Lung microvascular endothelial cell (primary cell): Measurements from ENCODE around the gene NECTIN2. TPM values are rescaled to one million over a fixed set of nuclear protein-coding genes. Genes with fewer than 3 reads are reported as not detected.
"Not testable (repeated sequence)": the region's sequence is repeated elsewhere in the genome, so short reads cannot be mapped to it uniquely, and the experiment has no call there.

ENCODE experiments used
- DNase-seq, 2 donors: peaks; one replicate each; pipeline versions ENCODE4 v3.0.0 to v3.0.0-alpha.2; 2010; ENCODE audit warnings: low read depth in 2 of 2
- total RNA-seq: library from RNA; depleted of rRNA; stranded (reverse); fragments of >200 nt; gene quantifications from 2 replicates; pipeline ENCODE4 v1.2.1, GENCODE V29; 2014

Gene NECTIN2
- total RNA-seq, 1 donor from 2014 or later: 118 TPM

- peak; percentile 43 to 57 for DNase-seq
Observed at GRCh38 chr19:44850641-44851109, 4.6 kb downstream of the NECTIN2 start.

GRCh38 chr19:44851427-44851826 is 5.3 kb downstream of the NECTIN2 start:
- peak in 1 of 2 donors; percentile 70 for DNase-seq

DNA sequence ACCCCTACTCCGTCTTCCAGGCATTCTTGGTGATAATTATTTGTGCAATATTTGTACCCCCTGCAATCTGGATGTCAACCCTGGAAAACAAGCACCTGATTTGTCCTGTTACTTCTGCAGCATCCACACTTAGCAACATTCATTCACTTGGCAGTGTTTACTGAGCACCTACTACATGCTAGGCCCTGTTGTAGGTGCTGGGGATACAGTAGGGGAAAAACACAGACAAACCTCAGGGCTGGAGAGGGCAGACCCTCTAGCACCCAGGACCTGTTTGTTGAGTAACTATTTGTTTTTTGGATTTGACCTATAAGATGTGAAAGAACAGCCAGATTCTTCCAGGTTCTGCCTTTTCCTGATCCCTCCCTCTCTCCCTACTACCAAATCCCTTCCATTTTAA is 9.5 kb downstream of the NECTIN2 start:
- DNase-seq: no peak

DNA sequence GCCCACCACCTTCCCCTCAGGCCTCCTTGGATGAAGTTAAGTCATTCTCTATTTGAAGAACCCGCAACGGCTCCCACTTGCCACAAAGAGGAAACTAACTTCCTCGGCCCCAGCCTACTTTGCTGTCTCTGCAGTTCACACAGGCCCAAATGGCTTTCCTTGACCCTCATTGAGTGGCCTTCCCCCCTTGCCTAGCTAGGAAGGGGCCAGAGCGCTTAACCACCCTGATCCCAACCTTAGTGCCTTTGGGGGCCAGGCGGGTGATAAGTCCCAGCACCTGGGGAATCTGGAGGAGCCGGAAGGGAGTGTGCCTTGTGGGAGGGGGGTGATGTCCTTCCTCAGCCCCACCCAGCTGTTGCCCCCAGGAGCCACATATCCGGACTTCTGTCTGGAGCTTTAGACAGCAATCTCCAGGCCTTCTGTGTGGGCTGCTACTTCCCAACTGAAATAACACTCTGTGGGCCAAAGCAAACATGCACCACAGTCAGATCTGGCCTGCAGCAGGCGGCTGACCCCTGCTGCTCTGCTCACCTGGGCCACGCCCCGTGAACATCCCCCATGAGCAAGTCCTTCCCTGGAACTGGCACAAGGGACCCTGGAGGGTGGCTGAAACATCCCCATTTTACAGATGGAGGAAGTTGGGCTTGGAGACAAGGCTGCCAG is 10.5 kb downstream of the NECTIN2 start:
- DNase-seq: peak; percentile 37 to 80

- DNase-seq: no peak
Observed at GRCh38 chr19:44857837-44858236, 11.7 kb downstream of the NECTIN2 start.

- not testable (repeated sequence) for DNase-seq
Observed at GRCh38 chr19:44861576-44861975, 15.5 kb downstream of the NECTIN2 start.

GRCh38 chr19:44863990-44864389 is 17.9 kb downstream of the NECTIN2 start:
- DNase-seq: no peak

DNA sequence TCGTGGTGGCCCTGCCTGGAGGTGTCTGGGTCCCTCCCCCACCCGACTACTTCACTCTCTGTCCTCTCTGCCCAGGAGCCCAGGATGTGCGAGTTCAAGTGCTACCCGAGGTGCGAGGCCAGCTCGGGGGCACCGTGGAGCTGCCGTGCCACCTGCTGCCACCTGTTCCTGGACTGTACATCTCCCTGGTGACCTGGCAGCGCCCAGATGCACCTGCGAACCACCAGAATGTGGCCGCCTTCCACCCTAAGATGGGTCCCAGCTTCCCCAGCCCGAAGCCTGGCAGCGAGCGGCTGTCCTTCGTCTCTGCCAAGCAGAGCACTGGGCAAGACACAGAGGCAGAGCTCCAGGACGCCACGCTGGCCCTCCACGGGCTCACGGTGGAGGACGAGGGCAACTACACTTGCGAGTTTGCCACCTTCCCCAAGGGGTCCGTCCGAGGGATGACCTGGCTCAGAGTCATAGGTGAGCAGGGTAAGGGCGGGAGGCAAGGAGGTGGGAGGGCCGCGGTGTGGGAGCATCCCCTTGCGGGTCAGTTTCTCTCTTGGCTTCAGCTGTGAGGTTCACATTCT is 19.2 kb downstream of the NECTIN2 start:
- DNase-seq: no peak

DNA sequence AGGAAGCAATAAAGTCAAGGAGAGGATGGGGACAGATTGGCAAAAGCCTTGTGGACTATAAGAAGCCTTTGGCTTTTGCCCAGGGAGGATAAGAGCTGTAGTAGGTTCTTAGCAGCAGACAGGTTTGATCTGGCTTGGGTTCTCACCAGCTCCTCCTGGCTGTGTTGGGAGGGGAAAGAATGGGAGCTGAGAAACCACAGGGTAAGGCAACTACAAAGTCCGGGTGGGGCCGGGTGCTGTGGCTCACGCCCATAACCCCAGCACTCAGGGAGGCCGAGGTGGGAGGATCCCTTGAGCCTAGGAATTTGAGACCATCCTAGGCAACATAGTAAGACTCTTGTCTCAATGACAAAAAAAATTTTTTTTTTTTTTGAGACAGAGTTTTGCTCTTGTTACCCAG is 20.6 kb downstream of the NECTIN2 start:
- no peak for DNase-seq

GRCh38 chr19:44867578-44867977 is 21.5 kb downstream of the NECTIN2 start:
- DNase-seq: no peak

DNA sequence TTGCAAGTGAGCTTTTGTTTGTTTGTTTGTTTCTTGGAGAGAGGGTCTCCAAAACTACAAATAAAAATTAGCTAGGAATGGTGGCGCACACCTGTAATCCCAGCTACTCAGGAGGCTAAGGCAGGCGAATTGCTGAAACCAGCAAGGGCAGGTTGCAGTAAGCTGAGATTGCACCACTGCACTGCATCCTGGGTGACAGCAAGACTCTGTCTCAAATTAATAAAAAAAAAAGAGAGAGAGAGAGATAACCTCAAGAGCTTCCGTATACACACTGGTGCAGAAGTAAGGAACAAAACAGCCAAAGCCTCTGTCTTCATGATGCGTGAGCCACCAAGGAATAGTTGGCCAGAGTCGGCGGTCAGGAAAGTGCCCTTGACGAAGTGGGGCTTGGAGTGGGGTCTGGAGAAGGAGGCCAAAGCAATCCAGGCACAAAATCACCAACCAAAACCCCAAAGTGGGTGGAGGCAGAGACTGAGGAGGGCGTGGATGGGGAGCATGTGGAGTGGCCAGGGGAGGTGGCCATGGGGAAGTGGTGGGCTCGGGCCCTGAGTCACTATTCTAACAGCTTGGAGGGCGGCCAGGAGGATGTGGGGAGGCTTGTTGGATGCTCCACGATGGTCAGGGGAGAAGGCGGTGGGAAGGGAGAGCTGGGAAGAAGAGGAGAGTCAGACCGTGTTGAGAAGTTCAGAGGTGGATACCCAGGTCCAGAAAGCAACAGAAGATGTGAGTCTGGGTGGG is 23.8 kb downstream of the NECTIN2 start:
- peak; percentile 34 to 81 for DNase-seq

DNA sequence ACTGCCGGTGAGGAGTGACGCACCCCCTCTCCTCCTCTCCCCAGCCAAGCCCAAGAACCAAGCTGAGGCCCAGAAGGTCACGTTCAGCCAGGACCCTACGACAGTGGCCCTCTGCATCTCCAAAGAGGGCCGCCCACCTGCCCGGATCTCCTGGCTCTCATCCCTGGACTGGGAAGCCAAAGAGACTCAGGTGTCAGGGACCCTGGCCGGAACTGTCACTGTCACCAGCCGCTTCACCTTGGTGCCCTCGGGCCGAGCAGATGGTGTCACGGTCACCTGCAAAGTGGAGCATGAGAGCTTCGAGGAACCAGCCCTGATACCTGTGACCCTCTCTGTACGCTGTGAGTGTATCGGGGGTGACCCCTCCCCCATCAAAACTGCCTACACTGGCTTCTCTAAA is 25.7 kb downstream of the NECTIN2 start:
- no peak for DNase-seq

- no peak for DNase-seq
Observed at GRCh38 chr19:44872661-44873060, 26.6 kb downstream of the NECTIN2 start.

DNA sequence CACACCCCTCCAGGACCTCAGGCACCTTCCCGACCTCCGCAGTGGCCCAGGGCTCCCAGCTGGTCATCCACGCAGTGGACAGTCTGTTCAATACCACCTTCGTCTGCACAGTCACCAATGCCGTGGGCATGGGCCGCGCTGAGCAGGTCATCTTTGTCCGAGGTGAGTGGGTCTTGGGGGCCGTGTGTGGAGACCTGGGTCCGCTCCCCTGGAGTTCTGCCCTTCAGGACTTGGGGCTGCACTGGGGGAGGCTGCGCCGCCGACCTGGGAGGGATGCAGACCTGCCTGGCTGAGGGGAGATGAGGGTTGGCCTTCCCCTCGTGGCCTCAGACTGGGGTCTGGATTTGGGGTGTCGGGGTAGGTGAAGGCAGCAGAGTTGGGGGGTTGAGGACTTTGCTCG is 28.2 kb downstream of the NECTIN2 start:
- DNase-seq: no peak

DNA sequence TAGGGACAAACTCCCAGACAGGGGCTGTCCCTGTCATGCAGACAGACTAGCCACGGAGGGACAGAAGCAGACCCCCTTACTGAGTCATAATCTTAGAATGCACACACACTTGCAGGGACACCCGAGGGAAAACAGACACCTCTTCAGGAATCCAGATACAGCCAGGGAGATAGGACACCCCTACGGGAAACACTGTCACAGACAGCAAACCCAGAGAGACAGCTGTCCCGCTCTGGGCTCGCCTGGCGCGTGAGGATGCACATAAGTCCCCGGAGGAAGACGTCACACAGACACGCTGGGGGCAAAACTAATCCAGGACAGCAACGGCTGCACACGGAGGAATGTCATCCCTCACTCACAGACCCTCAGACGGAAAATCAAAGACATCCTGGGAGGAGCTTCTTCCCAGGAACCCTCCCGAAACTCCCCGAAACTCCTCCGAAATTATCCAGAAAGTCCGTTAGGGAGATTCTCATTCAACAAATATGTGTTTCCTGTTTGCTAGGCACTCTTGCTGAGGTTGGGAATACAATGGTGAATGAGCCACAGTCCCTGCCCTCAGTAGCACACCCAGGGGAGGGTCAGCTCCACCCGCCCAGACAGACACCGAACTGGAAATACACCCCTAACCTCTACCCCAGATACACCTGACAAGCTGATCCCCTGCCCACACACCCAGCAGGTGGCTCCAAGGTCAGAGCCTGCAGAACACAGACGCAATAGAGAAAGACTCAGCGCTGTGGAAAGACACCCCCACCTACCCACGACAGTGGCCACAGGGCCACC is 29.8 kb downstream of the NECTIN2 start:
- DNase-seq: peak; percentile 49 to 54

DNA sequence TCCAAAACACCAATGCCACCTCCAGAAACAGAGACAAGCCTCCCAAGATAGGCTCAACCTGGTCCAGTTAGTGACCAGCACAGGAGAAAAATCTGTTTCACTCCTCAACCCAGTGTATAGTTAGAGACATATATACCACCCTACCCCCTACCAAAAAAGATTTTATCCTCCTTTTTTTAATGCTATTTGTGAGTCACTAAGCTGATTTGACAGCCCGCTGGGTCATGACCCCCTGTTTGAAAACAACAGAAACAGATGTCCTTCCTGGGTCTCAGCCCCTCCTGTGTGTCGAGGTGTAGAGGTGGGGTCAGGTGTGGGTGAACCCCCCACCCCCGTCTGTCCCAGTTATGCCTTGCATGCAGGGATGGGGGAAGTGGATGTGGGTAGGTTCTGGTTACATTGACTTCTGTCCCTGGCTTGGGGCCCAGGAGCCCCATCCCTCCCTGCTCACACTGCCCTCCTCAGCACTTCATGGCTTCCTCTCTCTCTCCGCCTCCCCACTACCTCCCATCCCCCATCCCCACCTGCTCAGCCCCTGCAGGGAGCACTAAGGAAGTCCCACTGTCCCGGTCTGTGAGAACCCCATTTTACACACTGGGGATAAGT is 30.9 kb downstream of the NECTIN2 start:
- DNase-seq: peak in 1 of 2 donors; percentile 19

GRCh38 chr19:44878120-44878865 is 32.2 kb downstream of the NECTIN2 start:
- DNase-seq: no peak

DNA sequence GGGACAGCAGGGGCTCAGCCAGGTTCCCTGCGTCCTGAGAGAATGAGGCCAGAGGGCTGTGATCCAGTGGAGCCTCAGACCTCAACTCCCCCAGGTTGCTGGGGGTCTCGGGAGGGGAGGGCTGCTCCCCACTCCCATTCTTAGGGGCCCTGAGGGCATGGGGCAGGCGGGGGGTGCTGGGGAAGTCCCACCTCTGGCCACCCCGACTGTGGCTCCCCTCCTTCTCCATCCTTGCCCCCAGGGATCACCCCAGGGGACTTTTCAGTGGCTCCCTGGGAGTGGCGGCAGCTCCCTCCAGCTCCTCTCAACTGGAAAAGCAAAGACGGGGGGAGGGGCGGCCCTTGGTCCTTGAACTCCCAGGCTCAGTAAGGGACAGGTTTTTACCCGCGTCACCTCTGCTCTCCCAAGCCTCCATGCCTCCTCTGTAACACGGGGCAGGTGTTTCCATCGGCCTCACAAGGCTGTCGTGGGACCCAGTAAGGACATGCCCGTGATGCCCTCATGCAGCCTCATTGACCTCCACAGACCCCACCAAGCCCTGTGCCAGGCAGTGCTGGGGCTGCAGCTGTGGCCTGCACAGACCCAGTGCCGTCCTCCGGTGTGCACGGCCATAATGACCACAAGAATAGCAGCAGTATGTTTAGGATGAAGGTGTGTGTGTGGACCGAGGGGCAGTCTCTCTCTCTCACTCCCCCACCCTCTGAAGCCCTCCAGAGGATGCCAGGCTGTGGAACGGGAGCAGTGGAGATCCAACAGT is 33.4 kb downstream of the NECTIN2 start:
- DNase-seq: no peak

GRCh38 chr19:44882063-44882462 is 36.0 kb downstream of the NECTIN2 start:
- DNase-seq: no peak
